SJCRH30 (cell line): ENCODE results near the gene POLR2F. TPM values are rescaled to one million over a fixed set of nuclear protein-coding genes. Genes with fewer than 3 reads are reported as not detected.

Source experiments
- DNase-seq, 2 experiments: peaks; one replicate each; pipeline ENCODE4 v3.0.0-alpha.2; 2015 to 2020
- H3K27ac ChIP-seq: fragments of 250-450 bp; sonication (Bioruptor Pico); 2 replicates; pipeline ENCODE4 v1.5.1; 2020; ENCODE audit warnings: mild to moderate bottlenecking, moderate library complexity
- H3K27me3 ChIP-seq: fragments of 250-450 bp; sonication (Bioruptor Pico); 2 replicates; pipeline ENCODE4 v1.5.1; 2020; ENCODE audit warnings: mild to moderate bottlenecking, moderate library complexity
- H3K36me3 ChIP-seq: fragments of 250-450 bp; sonication (Bioruptor Pico); 2 replicates; pipeline ENCODE4 v1.5.1; 2020; ENCODE audit warnings: mild to moderate bottlenecking, moderate library complexity
- H3K4me1 ChIP-seq: fragments of 250-450 bp; sonication (Bioruptor Pico); 2 replicates; pipeline ENCODE4 v1.5.1; 2020; ENCODE audit warnings: mild to moderate bottlenecking, moderate library complexity
- H3K4me3 ChIP-seq: fragments of 250-450 bp; sonication (Bioruptor Pico); 2 replicates; pipeline ENCODE4 v1.5.1; 2020; ENCODE audit warnings: mild to moderate bottlenecking, moderate library complexity
- H3K9me3 ChIP-seq: fragments of 250-450 bp; sonication (Bioruptor Pico); replicated peaks from 2 replicates; pipeline ENCODE4 v1.5.1; 2020; ENCODE audit warnings: mild to moderate bottlenecking, moderate library complexity
- total RNA-seq: library from RNA; depleted of rRNA; stranded (reverse); fragments of >200 nt; shearing (Covaris generic); gene quantifications from 2 replicates; pipeline ENCODE4 v1.2.3, GENCODE V29; 2014

The POLR2F gene
- total RNA-seq, 1 experiment from 2014 or later: 121 TPM

DNA sequence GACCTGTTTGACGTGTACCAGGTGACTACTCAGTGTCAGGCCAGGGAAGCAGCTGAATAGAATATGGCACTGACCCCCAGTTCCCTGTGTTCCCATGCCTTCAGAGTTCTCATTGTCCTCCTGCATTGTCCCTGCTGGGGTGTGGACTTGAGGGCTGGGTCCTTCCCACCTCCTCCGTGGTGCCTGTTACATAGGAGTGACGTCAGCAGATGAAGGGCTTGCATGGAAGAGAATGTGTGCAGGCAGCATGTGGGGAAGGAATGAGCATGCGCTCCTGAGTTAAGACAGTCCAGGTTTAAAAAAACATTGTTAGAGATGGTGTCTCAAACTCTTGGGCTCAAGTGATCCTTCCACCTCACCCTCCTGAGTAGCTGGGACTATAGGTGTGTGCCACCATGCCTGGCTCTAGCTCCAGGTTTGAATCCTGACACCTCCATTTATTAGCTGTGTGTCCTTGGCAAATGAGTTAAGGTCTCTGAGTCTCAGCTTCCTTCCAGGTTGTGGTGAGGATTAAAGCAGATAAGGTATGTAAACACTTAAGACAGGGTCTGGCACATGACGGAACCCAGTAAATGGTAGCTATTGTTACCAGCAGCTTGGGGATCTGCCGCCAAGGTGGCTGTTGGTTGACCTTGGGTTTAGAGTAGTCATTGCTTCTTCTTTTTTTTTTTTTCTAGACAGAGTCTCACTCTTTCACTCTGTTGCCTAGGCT, 38.4 kb downstream of the POLR2F start:
- Histone ChIP-seq H3K4me1 (no peaks in the 10 kb centered on the region), H3K9me3 (no peaks in the 10 kb centered on the region), H3K36me3 (no peaks in the 10 kb centered on the region), H3K4me3 (no peak overlapping the region), H3K27me3 (no peaks in the 10 kb centered on the region), H3K27ac (no peak overlapping the region)
- no peak for DNase-seq

DNA sequence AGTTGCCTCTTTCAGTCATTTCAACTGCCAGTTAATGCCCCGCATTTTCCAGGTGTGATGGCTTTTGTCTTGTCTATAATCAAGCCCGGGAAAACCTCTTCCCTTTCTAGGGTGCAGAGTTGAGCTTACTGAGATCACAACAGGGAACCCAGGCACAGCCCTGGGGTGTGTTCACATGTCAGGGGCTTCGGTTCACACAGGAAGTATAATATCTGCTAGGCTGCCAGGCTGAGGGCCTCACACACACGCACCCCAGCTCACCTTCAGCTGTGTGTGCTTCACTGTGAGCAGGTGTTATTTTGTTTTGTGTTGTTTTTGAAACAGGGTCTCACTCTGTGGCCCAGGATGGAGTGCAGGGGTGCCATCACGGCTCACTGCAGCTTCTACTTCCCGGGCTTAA, 40.5 kb downstream of the POLR2F start:
- Histone ChIP-seq H3K4me1 (peaks cover 11% of the 10 kb centered on the region), H3K9me3 (no peaks in the 10 kb centered on the region), H3K27me3 (0 out of 2 replicates have a peak, but pooled peaks cover 5% of the 10 kb centered on the region), H3K27ac (no peak overlapping the region), H3K36me3 (no peaks in the 10 kb centered on the region), H3K4me3 (no peak overlapping the region)
- DNase-seq: no peak

- H3K36me3 ChIP-seq: no peaks in the 10 kb centered on the region
- H3K4me1 ChIP-seq: peaks cover 19% of the 10 kb centered on the region
- H3K9me3 ChIP-seq: no peaks in the 10 kb centered on the region
Measured at GRCh38 chr22:37994982-37995381, 41.5 kb downstream of the POLR2F start.

DNA sequence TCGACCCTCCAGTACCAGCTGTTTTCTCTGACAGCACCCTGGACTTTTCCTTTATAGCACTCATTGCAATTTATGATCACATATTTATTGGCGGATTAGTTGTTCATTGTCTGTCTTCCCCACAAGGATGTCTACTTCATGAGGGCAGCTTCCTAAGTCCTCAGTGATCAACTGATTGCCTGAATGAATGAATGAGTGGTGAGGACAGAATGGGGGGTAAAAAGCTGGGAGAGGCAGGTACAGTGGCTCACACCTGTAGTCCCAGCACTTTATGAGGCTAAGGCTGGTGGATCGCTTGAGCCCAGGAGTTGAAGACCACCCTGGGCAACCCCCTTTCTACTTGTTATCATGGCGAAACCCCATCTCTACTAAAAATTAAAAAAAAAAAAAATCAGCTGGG, 42.0 kb downstream of the POLR2F start:
- H3K27ac ChIP-seq: no peak overlapping the region

More at GRCh38 chr22:37994982-37995381, 41.5 kb downstream of the POLR2F start:
- no peak overlapping the region for H3K27ac ChIP-seq
- H3K27me3 ChIP-seq: 0 out of 2 replicates have a peak, but pooled peaks cover 5% of the 10 kb centered on the region
- H3K4me3 ChIP-seq: no peak overlapping the region
- DNase-seq: no peak

GRCh38 chr22:37996079-37996478, 42.6 kb downstream of the POLR2F start:
- DNase-seq: no peak
- H3K4me3 ChIP-seq: no peak overlapping the region
- H3K4me1 ChIP-seq: peaks cover 24% of the 10 kb centered on the region
- H3K36me3 ChIP-seq: no peaks in the 10 kb centered on the region
- no peaks in the 10 kb centered on the region for H3K9me3 ChIP-seq
- H3K27ac ChIP-seq: no peak overlapping the region
- 0 out of 2 replicates have a peak, but pooled peaks cover 5% of the 10 kb centered on the region for H3K27me3 ChIP-seq

More for the DNA sequence above, 42.0 kb downstream of the POLR2F start:
- H3K4me3 ChIP-seq: no peak overlapping the region
- no peaks in the 10 kb centered on the region for H3K9me3 ChIP-seq
- no peaks in the 10 kb centered on the region for H3K36me3 ChIP-seq
- 0 out of 2 replicates have a peak, but pooled peaks cover 5% of the 10 kb centered on the region for H3K27me3 ChIP-seq
- H3K4me1 ChIP-seq: peaks cover 23% of the 10 kb centered on the region
- no peak for DNase-seq

- Histone ChIP-seq H3K27ac (no peak overlapping the region), H3K9me3 (no peaks in the 10 kb centered on the region), H3K4me3 (no peak overlapping the region), H3K36me3 (no peaks in the 10 kb centered on the region), H3K4me1 (peaks cover 24% of the 10 kb centered on the region), H3K27me3 (0 out of 2 replicates have a peak, but pooled peaks cover 5% of the 10 kb centered on the region)
- no peak for DNase-seq
Measured at GRCh38 chr22:37996515-37997246, 43.2 kb downstream of the POLR2F start.

- H3K9me3 ChIP-seq: no peaks in the 10 kb centered on the region
- no peak overlapping the region for H3K4me3 ChIP-seq
- H3K4me1 ChIP-seq: peaks cover 24% of the 10 kb centered on the region
- H3K27me3 ChIP-seq: 0 out of 2 replicates have a peak, but pooled peaks cover 5% of the 10 kb centered on the region
- H3K36me3 ChIP-seq: no peaks in the 10 kb centered on the region
- no peak overlapping the region for H3K27ac ChIP-seq
- peak in 1 of 2 experiments; percentile 32 for DNase-seq
Measured at GRCh38 chr22:37998543-37998942, 45.0 kb downstream of the POLR2F start.

- no peak overlapping the region for H3K27ac ChIP-seq
- no peak overlapping the region for H3K4me3 ChIP-seq
- H3K27me3 ChIP-seq: 0 out of 2 replicates have a peak, but pooled peaks cover 5% of the 10 kb centered on the region
- H3K9me3 ChIP-seq: no peaks in the 10 kb centered on the region
- H3K4me1 ChIP-seq: peaks cover 24% of the 10 kb centered on the region
- H3K36me3 ChIP-seq: no peaks in the 10 kb centered on the region
- DNase-seq: no peak
Measured at GRCh38 chr22:37999236-37999635, 45.7 kb downstream of the POLR2F start.

DNA sequence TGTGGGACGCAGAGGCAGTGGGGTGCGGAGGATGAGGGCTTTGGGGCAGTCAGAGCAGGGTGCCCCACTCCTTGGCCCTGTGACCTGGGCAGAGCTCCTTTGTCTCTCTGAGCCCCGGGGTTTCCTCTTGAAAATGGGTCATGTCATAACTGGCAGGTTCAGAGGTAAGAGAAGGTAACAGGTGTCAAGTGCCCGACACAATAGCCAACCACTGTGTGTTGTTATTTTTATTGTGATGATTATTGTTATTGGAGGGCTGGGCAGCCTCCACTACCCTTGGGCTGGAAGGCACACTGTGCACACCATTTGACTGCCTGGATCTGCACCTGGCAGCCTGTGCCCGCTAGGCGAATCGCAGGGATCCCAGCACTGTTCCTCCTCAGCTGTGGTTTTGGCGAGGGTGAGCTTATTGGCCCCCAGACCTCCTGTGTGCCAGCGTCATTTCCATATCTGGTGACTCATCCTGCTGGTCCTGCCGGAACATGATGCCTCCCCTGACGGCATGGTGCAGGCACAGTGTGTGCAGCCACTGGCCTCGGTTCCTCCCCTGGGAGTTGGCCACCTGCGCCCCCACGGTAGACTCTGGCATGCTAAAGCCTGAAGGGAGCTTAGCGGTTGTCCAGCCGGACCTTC, 46.3 kb downstream of the POLR2F start:
- peaks cover 24% of the 10 kb centered on the region for H3K4me1 ChIP-seq
- DNase-seq: peak; percentile 87 to 90
- no peak overlapping the region for H3K4me3 ChIP-seq
- H3K27ac ChIP-seq: no peak overlapping the region
- no peaks in the 10 kb centered on the region for H3K36me3 ChIP-seq
- H3K9me3 ChIP-seq: no peaks in the 10 kb centered on the region
- H3K27me3 ChIP-seq: 0 out of 2 replicates have a peak, but pooled peaks cover 5% of the 10 kb centered on the region

DNA sequence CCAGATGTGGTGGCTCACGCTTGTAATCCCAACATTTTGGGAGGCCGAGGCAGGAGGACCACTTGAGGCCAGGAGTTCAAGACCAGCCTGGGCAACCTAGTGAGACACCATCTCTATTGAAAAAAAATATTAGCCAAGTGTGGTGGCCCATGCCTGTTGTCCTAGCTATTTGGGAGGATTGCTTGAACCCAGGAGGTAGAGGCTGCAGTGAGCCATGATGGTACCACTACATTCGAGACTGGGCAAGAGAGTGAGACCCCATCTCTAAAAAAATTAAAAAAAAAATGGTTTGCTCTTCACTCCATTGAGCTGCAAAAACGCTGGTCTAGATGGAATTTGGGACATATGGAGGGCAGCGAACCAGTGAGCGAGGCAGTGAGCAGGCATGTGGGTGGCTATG, 52.4 kb downstream of the POLR2F start:
- no peaks in the 10 kb centered on the region for H3K4me1 ChIP-seq
- no peak overlapping the region for H3K27ac ChIP-seq
- no peak for DNase-seq
- H3K9me3 ChIP-seq: no peaks in the 10 kb centered on the region
- no peak overlapping the region for H3K4me3 ChIP-seq
- no peaks in the 10 kb centered on the region for H3K36me3 ChIP-seq
- H3K27me3 ChIP-seq: no peaks in the 10 kb centered on the region

DNA sequence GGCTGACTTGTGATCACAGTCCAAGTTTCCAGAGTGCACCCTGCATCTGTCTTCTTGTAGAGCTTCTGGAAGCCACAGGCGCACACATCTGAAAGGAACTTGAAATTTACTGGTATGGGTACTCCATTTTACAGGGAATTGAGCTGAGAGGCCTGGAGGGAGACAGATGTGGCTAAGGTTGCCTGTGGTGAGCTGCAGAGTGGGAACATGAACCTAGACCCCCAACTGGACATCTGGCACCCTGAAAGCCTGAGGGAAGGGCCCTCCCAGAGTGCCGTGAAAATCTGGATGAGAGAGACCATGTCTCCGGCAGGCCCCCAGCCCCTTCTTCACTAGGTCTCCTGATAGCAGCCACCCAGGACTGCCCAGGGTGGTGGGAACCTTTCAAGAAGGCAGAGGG, 53.4 kb downstream of the POLR2F start:
- Histone ChIP-seq H3K9me3 (no peaks in the 10 kb centered on the region), H3K36me3 (no peaks in the 10 kb centered on the region), H3K27me3 (no peaks in the 10 kb centered on the region), H3K4me1 (no peaks in the 10 kb centered on the region), H3K4me3 (no peak overlapping the region), H3K27ac (no peak overlapping the region)
- DNase-seq: no peak

DNA sequence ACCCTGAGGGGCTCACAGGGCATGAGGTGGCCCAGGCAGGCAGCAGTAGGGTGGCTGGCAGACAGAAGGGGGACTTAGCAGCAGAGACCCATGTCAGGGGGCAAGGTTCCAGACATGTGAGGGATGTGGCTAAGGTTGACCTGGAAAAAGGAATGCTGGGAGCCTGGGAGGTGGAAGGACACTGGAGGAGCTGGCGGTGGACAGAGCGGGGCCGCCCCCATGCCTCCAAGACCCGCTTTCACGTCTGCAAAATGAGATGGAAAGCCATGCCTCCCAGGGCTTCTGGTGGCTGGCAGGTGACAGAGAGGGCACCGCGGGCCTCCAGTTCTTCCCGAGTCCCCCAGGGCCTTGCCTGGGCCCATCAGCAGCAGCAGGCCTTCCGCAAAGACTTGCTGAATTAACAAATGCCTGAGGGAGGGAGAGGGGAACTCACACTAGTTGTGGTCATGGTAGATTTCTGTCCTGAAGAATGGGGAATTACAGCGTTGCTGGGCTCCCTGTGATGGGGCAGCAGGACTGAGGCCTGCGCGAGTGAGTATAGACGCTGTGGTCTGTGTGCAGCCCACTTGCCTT, 53.9 kb downstream of the POLR2F start:
- Histone ChIP-seq H3K4me3 (no peak overlapping the region), H3K9me3 (no peaks in the 10 kb centered on the region), H3K4me1 (no peaks in the 10 kb centered on the region), H3K27me3 (no peaks in the 10 kb centered on the region), H3K36me3 (no peaks in the 10 kb centered on the region), H3K27ac (no peak overlapping the region)
- no peak for DNase-seq

- Histone ChIP-seq H3K9me3 (no peaks in the 10 kb centered on the region), H3K27me3 (no peaks in the 10 kb centered on the region)
- no peak for DNase-seq
Measured at GRCh38 chr22:38009000-38009806, 55.7 kb downstream of the POLR2F start.

DNA sequence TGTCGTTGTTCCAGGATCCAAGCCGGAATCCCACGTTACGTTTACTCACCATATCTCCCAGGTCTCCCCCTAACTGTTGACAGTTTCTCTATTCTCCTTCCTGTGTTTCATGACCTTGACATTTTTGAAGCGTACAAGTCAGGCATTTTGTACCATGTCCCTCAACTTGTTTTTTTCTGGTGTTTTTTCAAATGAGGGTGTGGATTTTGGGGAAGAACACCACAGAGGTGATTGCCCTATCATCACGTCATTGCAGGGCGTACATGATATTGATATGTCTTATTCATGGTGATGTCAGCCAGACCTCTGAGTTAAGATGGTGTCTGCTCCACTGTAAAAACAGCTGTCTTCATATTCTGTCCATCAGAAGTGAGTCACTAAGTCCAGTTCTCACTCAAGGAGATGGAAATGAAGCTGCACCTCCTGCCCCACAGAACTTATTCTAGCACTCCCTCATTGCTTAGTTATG, 59.1 kb downstream of the POLR2F start:
- Histone ChIP-seq H3K27ac (no peak overlapping the region), H3K4me3 (no peak overlapping the region), H3K9me3 (no peaks in the 10 kb centered on the region), H3K36me3 (no peaks in the 10 kb centered on the region), H3K4me1 (peaks cover 5% of the 10 kb centered on the region), H3K27me3 (no peaks in the 10 kb centered on the region)
- no peak for DNase-seq

More at GRCh38 chr22:38009000-38009806, 55.7 kb downstream of the POLR2F start:
- H3K4me1 ChIP-seq: no peaks in the 10 kb centered on the region
- H3K27ac ChIP-seq: no peak overlapping the region
- no peak overlapping the region for H3K4me3 ChIP-seq
- no peaks in the 10 kb centered on the region for H3K36me3 ChIP-seq
